ENCODE results near the gene GOLGA6C. TPM values are rescaled to one million over a fixed set of nuclear protein-coding genes. Genes with fewer than 3 reads are reported as not detected.

Gene GOLGA6C
- 0.05 TPM in 1 of 5 replicates, not detected in the others for total RNA-seq (2022; extraction: Qiagen RNA extraction)

DNA sequence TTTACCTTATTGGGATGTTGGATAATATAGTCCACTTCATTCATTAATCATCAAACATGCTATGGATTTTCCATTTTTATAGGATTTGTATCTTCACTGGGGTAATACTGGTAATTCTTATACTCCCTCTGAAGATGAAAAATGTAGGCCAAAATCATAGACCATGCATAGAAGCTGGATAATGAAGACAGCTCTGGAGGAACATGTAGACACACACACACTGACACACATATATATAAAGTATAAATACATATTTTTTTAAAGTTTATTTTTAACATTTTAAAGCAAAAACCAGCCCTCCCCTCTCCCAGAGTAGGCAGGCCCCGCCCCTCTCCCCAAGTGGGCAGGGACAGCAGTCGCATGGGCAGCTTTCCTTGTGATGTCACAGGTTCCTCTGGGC, at the start of gene GOLGA6C:
GOLGA6C (plus strand) TSS at position 301 of the 400 bp plus-strand sequence. CDS start 265 bp downstream, outside the sequence.

DNA sequence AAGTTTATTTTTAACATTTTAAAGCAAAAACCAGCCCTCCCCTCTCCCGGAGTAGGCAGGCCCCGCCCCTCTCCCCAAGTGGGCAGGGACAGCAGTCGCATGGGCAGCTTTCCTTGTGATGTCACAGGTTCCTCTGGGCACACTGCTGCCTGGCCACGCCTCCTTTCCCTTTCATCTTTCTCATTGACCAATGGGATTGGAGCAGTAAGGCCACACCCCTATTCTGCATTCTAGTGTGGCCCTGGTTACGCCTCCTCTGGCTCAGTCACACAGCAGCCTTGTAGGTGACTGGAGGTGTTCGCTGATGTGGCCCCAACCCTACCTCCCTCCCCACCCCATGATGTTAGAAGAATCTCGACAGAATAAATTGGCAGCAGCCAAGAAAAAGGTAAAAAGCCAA, 24.4 kb downstream of the GOLGA6C start, which contains the start of gene GOLGA6D:
GOLGA6D (plus strand) TSS at position 264 of the 400 bp plus-strand sequence; CDS start at position 305, 41 bp downstream.

Other genes starting within 250 kb of the GOLGA6C start
- 16.2 to 22.0 TPM (median 19.9 TPM) in 5 replicates for gene PPCDC, start 234.7 kb upstream of the GOLGA6C start, total RNA-seq (2022; extraction: Qiagen RNA extraction)
- 24.7 to 34.0 TPM (median 32.7 TPM) in 5 replicates for gene C15orf39, start 56.5 kb upstream of the GOLGA6C start, total RNA-seq (2022; extraction: Qiagen RNA extraction)
- gene GOLGA6D, start 24.5 kb downstream of the GOLGA6C start, total RNA-seq (2022; extraction: Qiagen RNA extraction), result 0.03 to 0.06 TPM (median 0.04 TPM) in 4 of 5 replicates, not detected in the other
- gene COMMD4, start 77.7 kb downstream of the GOLGA6C start, total RNA-seq (2022; extraction: Qiagen RNA extraction), result 187 to 207 TPM (median 198 TPM) in 5 replicates
- 1.7 to 4.4 TPM (median 3.6 TPM) in 5 replicates for gene NEIL1, start 88.7 kb downstream of the GOLGA6C start, total RNA-seq (2022; extraction: Qiagen RNA extraction)
- 55.4 to 101 TPM (median 86.6 TPM) in 5 replicates for gene MAN2C1, start 110.3 kb downstream of the GOLGA6C start, total RNA-seq (2022; extraction: Qiagen RNA extraction)
- gene SIN3A, start 193.4 kb downstream of the GOLGA6C start, total RNA-seq (2022; extraction: Qiagen RNA extraction), result 24.1 to 35.5 TPM (median 31.9 TPM) in 5 replicates

Data from A549 treated with CORT108297 at 1 μM for 4 hours (cell line).